GM10847 (cell line): Measurements from ENCODE around the gene ZNF652.

ENCODE experiments used
- POLR2A ChIP-seq: IDR thresholded peaks from 2 replicates; pipeline ENCODE4 v1.6.1; 2011; ENCODE audit not compliant: insufficient read length; ENCODE audit errors: extremely low read depth

Gene ZNF652

DNA sequence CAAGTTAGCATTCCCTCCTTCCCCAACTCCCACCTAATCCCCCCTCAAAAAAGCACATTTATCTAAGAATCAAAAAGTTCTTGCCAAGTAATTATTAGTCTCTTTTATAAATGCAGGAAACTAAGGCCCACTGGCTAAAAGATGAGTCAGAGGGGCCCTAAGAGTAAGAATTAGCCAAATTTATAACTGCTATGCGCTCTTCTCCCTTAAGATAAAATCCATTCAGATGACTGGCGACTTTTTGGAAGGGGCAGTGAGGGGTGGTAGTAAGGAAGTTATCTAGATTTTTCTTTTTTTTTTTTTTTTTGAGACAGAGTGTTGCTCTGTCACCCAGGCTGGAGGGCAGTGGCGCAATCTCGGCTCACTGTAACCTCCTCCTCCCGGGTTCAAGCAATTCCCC, 17.1 kb downstream of the ZNF652 start:
- no peak for TF ChIP-seq POLR2A

GRCh38 chr17:49343273-49343672, 18.8 kb downstream of the ZNF652 start:
- TF ChIP-seq POLR2A, result no peak

DNA sequence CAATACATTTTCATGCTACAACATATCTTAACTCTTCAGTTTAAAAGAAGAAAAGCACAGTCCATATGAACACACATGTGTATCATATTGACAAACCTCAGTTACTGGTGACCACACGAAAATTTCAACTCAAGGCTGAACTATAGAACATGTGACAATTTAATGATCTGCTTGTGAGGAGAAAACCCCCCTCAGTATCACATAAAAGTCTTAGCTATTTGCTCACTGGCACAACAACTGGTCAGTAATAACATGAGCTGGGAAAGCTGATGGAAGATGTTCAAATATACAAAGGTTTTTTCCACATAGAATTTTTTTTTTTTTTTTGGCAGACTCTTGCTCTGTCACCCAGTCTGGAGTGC, 19.5 kb downstream of the ZNF652 start:
- TF ChIP-seq POLR2A, result no peak

- TF ChIP-seq POLR2A, result no peak
These were observed 20.7 kb downstream of the ZNF652 start for GRCh38 chr17:49341356-49341755.

DNA sequence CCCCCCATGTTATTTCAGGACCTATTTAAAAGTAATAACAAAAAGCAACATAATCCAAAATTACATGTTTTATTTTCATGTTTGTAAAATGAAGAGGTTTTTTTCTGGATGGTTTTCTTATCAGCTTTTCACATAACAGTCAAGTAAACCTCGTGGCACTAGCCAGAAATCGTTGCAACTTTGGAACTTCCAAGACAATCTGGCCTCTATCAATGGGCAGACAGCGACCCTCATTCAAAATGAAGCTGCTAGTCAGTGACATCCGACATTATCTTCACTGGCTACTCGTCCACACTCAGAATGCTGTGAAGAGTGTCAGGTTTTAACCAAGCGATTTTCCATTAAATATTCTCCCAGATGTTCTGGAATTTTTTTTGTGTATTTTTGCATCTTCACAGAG, 22.7 kb downstream of the ZNF652 start:
- no peak for TF ChIP-seq POLR2A

- TF ChIP-seq POLR2A, result no peak
These were observed 23.2 kb downstream of the ZNF652 start for GRCh38 chr17:49338883-49339282.

GRCh38 chr17:49337884-49338283, 24.2 kb downstream of the ZNF652 start:
- no peak for TF ChIP-seq POLR2A

- no peak for TF ChIP-seq POLR2A
These were observed 27.1 kb downstream of the ZNF652 start for GRCh38 chr17:49334744-49335512.

- no peak for TF ChIP-seq POLR2A
These were observed 28.2 kb downstream of the ZNF652 start for GRCh38 chr17:49333804-49334203.

GRCh38 chr17:49327835-49328784, 33.9 kb downstream of the ZNF652 start:
- TF ChIP-seq POLR2A, result no peak

GRCh38 chr17:49325980-49326379, 36.1 kb downstream of the ZNF652 start:
- no peak for TF ChIP-seq POLR2A

DNA sequence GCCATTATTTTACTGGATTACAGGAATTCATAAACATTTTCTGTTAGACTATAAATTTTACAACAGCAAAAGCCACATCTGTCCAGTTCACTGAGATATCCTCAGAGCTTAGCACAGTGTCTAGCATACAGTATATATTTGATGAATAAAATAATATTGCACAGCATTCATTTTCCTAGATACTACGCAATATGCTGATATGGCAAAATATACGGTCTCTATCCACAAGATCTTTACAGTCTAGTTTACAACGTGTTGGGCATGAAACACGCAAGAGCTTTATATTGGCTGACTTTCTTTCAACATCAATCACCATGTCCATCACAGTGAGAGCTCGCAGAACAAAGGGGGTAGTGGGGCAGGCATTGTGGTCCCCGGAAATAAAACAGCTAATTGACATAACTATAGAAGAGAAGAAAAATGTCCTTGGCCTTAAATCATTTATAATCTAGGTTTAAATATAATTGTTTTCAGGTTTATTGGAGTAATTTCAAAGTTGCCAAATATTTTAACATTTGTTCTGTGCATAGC, 43.5 kb downstream of the ZNF652 start:
- no peak for TF ChIP-seq POLR2A

DNA sequence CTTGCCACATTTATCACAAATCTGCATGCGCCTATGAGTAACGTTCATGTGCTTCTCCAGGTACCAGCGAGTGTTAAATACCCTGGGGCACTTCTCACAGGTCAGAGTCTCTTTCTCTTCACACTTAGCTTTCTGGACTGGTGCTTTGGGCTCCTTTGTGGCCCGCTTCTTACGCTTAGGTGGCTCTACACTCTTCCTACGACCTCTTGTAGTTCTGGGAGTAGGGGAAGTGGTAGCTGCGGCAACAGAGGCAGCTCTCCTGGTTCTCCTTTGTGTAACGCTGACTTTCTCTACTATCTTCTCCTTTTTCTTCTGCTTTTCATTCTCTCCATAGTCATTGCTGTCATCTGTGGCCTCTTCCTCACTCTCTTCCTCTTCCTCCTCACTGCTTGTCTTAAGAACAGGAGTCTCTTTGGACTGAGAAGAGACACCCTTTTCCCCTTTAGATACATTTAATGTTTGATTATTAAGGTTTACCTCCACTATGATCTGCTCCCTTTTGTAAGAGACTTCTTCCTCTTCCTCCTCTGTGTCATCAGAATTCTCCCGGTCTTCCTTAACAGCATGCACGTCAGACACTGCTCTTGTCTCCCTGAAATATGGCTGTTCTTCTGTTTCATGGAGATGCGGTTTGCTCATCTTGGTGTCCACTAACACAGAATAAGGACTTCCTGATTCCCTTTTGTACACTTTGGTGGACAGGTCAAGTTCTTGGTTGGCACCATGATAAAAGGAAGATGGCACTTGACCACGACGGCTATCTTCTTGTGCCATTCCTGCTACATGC, 45.0 kb downstream of the ZNF652 start:
- no peak for TF ChIP-seq POLR2A

- no peak for TF ChIP-seq POLR2A
These were observed 45.8 kb downstream of the ZNF652 start for GRCh38 chr17:49316258-49316570.

DNA sequence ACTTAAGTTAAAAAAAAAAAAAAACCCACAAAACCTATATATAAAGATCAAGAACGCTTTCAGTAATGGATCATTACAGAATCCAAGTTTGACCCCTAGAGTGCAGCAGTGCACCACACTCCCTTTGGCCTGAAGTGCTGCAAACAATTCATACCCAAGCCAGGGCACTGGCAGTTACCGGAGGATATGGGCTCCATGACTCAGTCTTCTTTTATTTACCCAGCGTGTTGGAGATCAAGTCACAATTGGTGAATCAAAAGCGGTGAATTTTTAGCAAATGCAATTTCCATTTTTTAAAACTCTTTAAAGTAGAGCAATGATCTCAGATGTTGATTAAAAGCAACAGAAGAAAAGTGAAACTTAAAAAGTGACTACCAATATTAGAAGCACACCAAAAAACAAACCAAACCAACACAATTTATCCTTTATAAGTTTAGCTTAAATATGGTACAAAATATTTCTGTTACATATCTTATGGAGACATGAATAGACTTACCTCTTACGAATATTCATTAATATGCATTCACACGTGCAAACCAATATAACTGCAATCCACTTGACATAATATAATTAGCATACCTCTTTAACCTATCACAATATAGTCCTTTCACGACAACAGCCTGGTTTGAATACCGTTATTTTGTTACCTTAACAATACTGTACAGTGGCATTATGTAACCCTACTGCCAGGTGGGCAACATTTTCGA, 46.3 kb downstream of the ZNF652 start:
- TF ChIP-seq POLR2A, result no peak
